Measurements from ENCODE around the gene PTGS1.
"Not testable (repeated sequence)": the region's sequence is repeated elsewhere in the genome, so short reads cannot be mapped to it uniquely, and the experiment has no call there.

Gene PTGS1

GRCh38 chr9:122330466-122330865, 40.4 kb upstream of the PTGS1 start:
- H3K27me3 ChIP-seq (replicated peaks in 2 of 5; ENCODE audit: control insufficient read depth in 4 of 5, insufficient read depth in 5 of 5, low read length in 4 of 5); H3K36me3 ChIP-seq (ENCODE audit: control insufficient read depth in 4 of 4, insufficient read depth in 4 of 4, low read length in 3 of 4); H3K4me3 ChIP-seq (ENCODE audit: control insufficient read depth in 1 of 7, extremely low read depth in 1 of 7, insufficient read depth in 4 of 7, low read depth in 2 of 7, low read length in 6 of 7); H3K9me3 ChIP-seq (ENCODE audit: control extremely low read depth in 1 of 5, control insufficient read depth in 4 of 5, insufficient read depth in 2 of 5, low read depth in 1 of 5, low read length in 4 of 5); DNase-seq; POLR2A ChIA-PET: not testable (repeated sequence)
- CTCF ChIA-PET: interaction anchor here (0.8 to 1.5 kb wide), 4 partner anchors 17 to 206 kb away, joined by 3 read pairs; no protein-coding TSS in a partner anchor
- 97% methylated on average over 4 of the region's 6 CpGs for WGBS (ENCODE audit: insufficient coverage)
- peak overlapping the region in 1 of 2 experiments; percentile 18 for H3K27ac ChIP-seq (ENCODE audit: insufficient read depth in 1 of 2, low read depth in 1 of 2, low read length in 2 of 2, poor library complexity in 1 of 2, severe bottlenecking in 2 of 2)
- peaks cover 0 to 36% (median 30%) of the 10 kb centered on the region in 4 experiments for H3K4me1 ChIP-seq (ENCODE audit: control extremely low read depth in 1 of 4, control insufficient read depth in 4 of 4, insufficient read depth in 4 of 4, low read length in 3 of 4)

GRCh38 chr9:122331523-122331927, 39.3 kb upstream of the PTGS1 start:
- peaks cover 0 to 7% (median 6%) of the 10 kb centered on the region in 4 experiments for H3K36me3 ChIP-seq (ENCODE audit: control insufficient read depth in 4 of 4, insufficient read depth in 4 of 4, low read length in 3 of 4)
- H3K4me3 ChIP-seq (ENCODE audit: control insufficient read depth in 1 of 7, extremely low read depth in 1 of 7, insufficient read depth in 4 of 7, low read depth in 2 of 7, low read length in 6 of 7): peak overlapping the region in 3 of 7 experiments; percentile 12 to 48 (median 36)
- H3K4me1 ChIP-seq (ENCODE audit: control extremely low read depth in 1 of 4, control insufficient read depth in 4 of 4, insufficient read depth in 4 of 4, low read length in 3 of 4): peaks cover 0 to 36% (median 30%) of the 10 kb centered on the region in 4 experiments
- 100% methylated on average over 1 of the region's 3 CpGs for WGBS (ENCODE audit: insufficient coverage)
- no peak for DNase-seq
- H3K9me3 ChIP-seq (ENCODE audit: control extremely low read depth in 1 of 5, control insufficient read depth in 4 of 5, insufficient read depth in 2 of 5, low read depth in 1 of 5, low read length in 4 of 5): no peaks in the 10 kb centered on the region
- H3K27me3 ChIP-seq (replicated peaks in 2 of 5; ENCODE audit: control insufficient read depth in 4 of 5, insufficient read depth in 5 of 5, low read length in 4 of 5): no peaks in the 10 kb centered on the region
- H3K27ac ChIP-seq (ENCODE audit: insufficient read depth in 1 of 2, low read depth in 1 of 2, low read length in 2 of 2, poor library complexity in 1 of 2, severe bottlenecking in 2 of 2): peak overlapping the region; percentile 67 to 81
- ChIA-PET CTCF (interaction anchor here (1.5 kb wide), 1 partner anchor 16 kb away, joined by 3 read pairs; no protein-coding TSS in a partner anchor), POLR2A (no interaction called here)

- ChIA-PET CTCF (no interaction called here), POLR2A (no interaction called here)
- Histone ChIP-seq H3K9me3 (ENCODE audit: control extremely low read depth in 1 of 5, control insufficient read depth in 4 of 5, insufficient read depth in 2 of 5, low read depth in 1 of 5, low read length in 4 of 5) (no peaks in the 10 kb centered on the region), H3K27me3 (replicated peaks in 2 of 5; ENCODE audit: control insufficient read depth in 4 of 5, insufficient read depth in 5 of 5, low read length in 4 of 5) (no peaks in the 10 kb centered on the region), H3K36me3 (ENCODE audit: control insufficient read depth in 4 of 4, insufficient read depth in 4 of 4, low read length in 3 of 4) (peaks cover 0 to 7% (median 6%) of the 10 kb centered on the region in 4 experiments), H3K27ac (ENCODE audit: insufficient read depth in 1 of 2, low read depth in 1 of 2, low read length in 2 of 2, poor library complexity in 1 of 2, severe bottlenecking in 2 of 2) (peak overlapping the region; percentile 67 to 81), H3K4me1 (ENCODE audit: control extremely low read depth in 1 of 4, control insufficient read depth in 4 of 4, insufficient read depth in 4 of 4, low read length in 3 of 4) (peaks cover 0 to 36% (median 30%) of the 10 kb centered on the region in 4 experiments), H3K4me3 (ENCODE audit: control insufficient read depth in 1 of 7, extremely low read depth in 1 of 7, insufficient read depth in 4 of 7, low read depth in 2 of 7, low read length in 6 of 7) (peak overlapping the region in 2 of 7 experiments; percentile 36 to 48)
- peak; percentile 80 to 95 (median 90) for DNase-seq
- 3% methylated on average over 5 of the region's 6 CpGs for WGBS (ENCODE audit: insufficient coverage)
Observed at GRCh38 chr9:122332083-122332482, 38.7 kb upstream of the PTGS1 start.

GRCh38 chr9:122332644-122333043, 38.2 kb upstream of the PTGS1 start:
- no peaks in the 10 kb centered on the region for H3K27me3 ChIP-seq (replicated peaks in 2 of 5; ENCODE audit: control insufficient read depth in 4 of 5, insufficient read depth in 5 of 5, low read length in 4 of 5)
- H3K4me3 ChIP-seq (ENCODE audit: control insufficient read depth in 1 of 7, extremely low read depth in 1 of 7, insufficient read depth in 4 of 7, low read depth in 2 of 7, low read length in 6 of 7): peak overlapping the region in 2 of 7 experiments; percentile 7 to 48
- peaks cover 0 to 7% (median 6%) of the 10 kb centered on the region in 4 experiments for H3K36me3 ChIP-seq (ENCODE audit: control insufficient read depth in 4 of 4, insufficient read depth in 4 of 4, low read length in 3 of 4)
- peak overlapping the region in 1 of 2 experiments; percentile 81 for H3K27ac ChIP-seq (ENCODE audit: insufficient read depth in 1 of 2, low read depth in 1 of 2, low read length in 2 of 2, poor library complexity in 1 of 2, severe bottlenecking in 2 of 2)
- H3K9me3 ChIP-seq (ENCODE audit: control extremely low read depth in 1 of 5, control insufficient read depth in 4 of 5, insufficient read depth in 2 of 5, low read depth in 1 of 5, low read length in 4 of 5): no peaks in the 10 kb centered on the region
- 74% methylated on average over 5 of the region's 7 CpGs for WGBS (ENCODE audit: insufficient coverage)
- no peak for DNase-seq
- peaks cover 0 to 36% (median 30%) of the 10 kb centered on the region in 4 experiments for H3K4me1 ChIP-seq (ENCODE audit: control extremely low read depth in 1 of 4, control insufficient read depth in 4 of 4, insufficient read depth in 4 of 4, low read length in 3 of 4)
- ChIA-PET CTCF (interaction anchor here (1.0 to 4.3 kb wide), 2 partner anchors 13 to 18 kb away, joined by 3 to 27 read pairs; no protein-coding TSS in a partner anchor), POLR2A (no interaction called here)

GRCh38 chr9:122333169-122333808, 37.5 kb upstream of the PTGS1 start:
- ChIA-PET POLR2A (no interaction called here), CTCF (interaction anchor here (1.0 to 4.3 kb wide), 5 partner anchors 12 to 207 kb away, joined by 3 to 27 read pairs (median 3); no protein-coding TSS in a partner anchor)
- Histone ChIP-seq H3K4me3 (ENCODE audit: control insufficient read depth in 1 of 7, extremely low read depth in 1 of 7, insufficient read depth in 4 of 7, low read depth in 2 of 7, low read length in 6 of 7) (no peak overlapping the region), H3K27me3 (replicated peaks in 2 of 5; ENCODE audit: control insufficient read depth in 4 of 5, insufficient read depth in 5 of 5, low read length in 4 of 5) (no peaks in the 10 kb centered on the region), H3K4me1 (ENCODE audit: control extremely low read depth in 1 of 4, control insufficient read depth in 4 of 4, insufficient read depth in 4 of 4, low read length in 3 of 4) (peaks cover 0 to 36% (median 30%) of the 10 kb centered on the region in 4 experiments), H3K9me3 (ENCODE audit: control extremely low read depth in 1 of 5, control insufficient read depth in 4 of 5, insufficient read depth in 2 of 5, low read depth in 1 of 5, low read length in 4 of 5) (no peaks in the 10 kb centered on the region), H3K27ac (ENCODE audit: insufficient read depth in 1 of 2, low read depth in 1 of 2, low read length in 2 of 2, poor library complexity in 1 of 2, severe bottlenecking in 2 of 2) (peak overlapping the region in 1 of 2 experiments; percentile 18), H3K36me3 (ENCODE audit: control insufficient read depth in 4 of 4, insufficient read depth in 4 of 4, low read length in 3 of 4) (peaks cover 0 to 7% (median 5%) of the 10 kb centered on the region in 4 experiments)
- 54% methylated on average over 6 of the region's 10 CpGs for WGBS (ENCODE audit: insufficient coverage)
- DNase-seq: peak in 1 of 3 donors; percentile 47

GRCh38 chr9:122334916-122335315, 35.9 kb upstream of the PTGS1 start:
- POLR2A ChIA-PET: no interaction called here
- no peak overlapping the region for H3K4me3 ChIP-seq (ENCODE audit: control insufficient read depth in 1 of 7, extremely low read depth in 1 of 7, insufficient read depth in 4 of 7, low read depth in 2 of 7, low read length in 6 of 7)
- H3K27me3 ChIP-seq (replicated peaks in 2 of 5; ENCODE audit: control insufficient read depth in 4 of 5, insufficient read depth in 5 of 5, low read length in 4 of 5): no peaks in the 10 kb centered on the region
- H3K4me1 ChIP-seq (ENCODE audit: control extremely low read depth in 1 of 4, control insufficient read depth in 4 of 4, insufficient read depth in 4 of 4, low read length in 3 of 4): peaks cover 0 to 31% (median 28%) of the 10 kb centered on the region in 4 experiments
- 100% methylated on average over 3 of the region's 4 CpGs for WGBS (ENCODE audit: insufficient coverage)
- CTCF ChIA-PET: interaction anchor here (0.9 to 4.3 kb wide), 3 partner anchors 11 to 20 kb away, joined by 3 to 27 read pairs (median 3); no protein-coding TSS in a partner anchor
- no peaks in the 10 kb centered on the region for H3K9me3 ChIP-seq (ENCODE audit: control extremely low read depth in 1 of 5, control insufficient read depth in 4 of 5, insufficient read depth in 2 of 5, low read depth in 1 of 5, low read length in 4 of 5)
- peaks cover 0 to 4% (median 0%) of the 10 kb centered on the region in 4 experiments for H3K36me3 ChIP-seq (ENCODE audit: control insufficient read depth in 4 of 4, insufficient read depth in 4 of 4, low read length in 3 of 4)
- no peak for DNase-seq
- H3K27ac ChIP-seq (ENCODE audit: insufficient read depth in 1 of 2, low read depth in 1 of 2, low read length in 2 of 2, poor library complexity in 1 of 2, severe bottlenecking in 2 of 2): no peak overlapping the region

GRCh38 chr9:122336189-122336588, 34.6 kb upstream of the PTGS1 start:
- POLR2A ChIA-PET: no interaction called here
- WGBS (ENCODE audit: insufficient coverage): 97% methylated on average over 5 of the region's 5 CpGs
- Histone ChIP-seq H3K27ac (ENCODE audit: insufficient read depth in 1 of 2, low read depth in 1 of 2, low read length in 2 of 2, poor library complexity in 1 of 2, severe bottlenecking in 2 of 2) (no peak overlapping the region), H3K4me3 (ENCODE audit: control insufficient read depth in 1 of 7, extremely low read depth in 1 of 7, insufficient read depth in 4 of 7, low read depth in 2 of 7, low read length in 6 of 7) (no peak overlapping the region), H3K36me3 (ENCODE audit: control insufficient read depth in 4 of 4, insufficient read depth in 4 of 4, low read length in 3 of 4) (no peaks in the 10 kb centered on the region), H3K27me3 (replicated peaks in 2 of 5; ENCODE audit: control insufficient read depth in 4 of 5, insufficient read depth in 5 of 5, low read length in 4 of 5) (no peaks in the 10 kb centered on the region), H3K9me3 (ENCODE audit: control extremely low read depth in 1 of 5, control insufficient read depth in 4 of 5, insufficient read depth in 2 of 5, low read depth in 1 of 5, low read length in 4 of 5) (no peaks in the 10 kb centered on the region), H3K4me1 (ENCODE audit: control extremely low read depth in 1 of 4, control insufficient read depth in 4 of 4, insufficient read depth in 4 of 4, low read length in 3 of 4) (peaks cover 0 to 26% (median 24%) of the 10 kb centered on the region in 4 experiments)
- no peak for DNase-seq
- CTCF ChIA-PET: interaction anchor here (1.0 to 4.3 kb wide), 3 partner anchors 8 to 14 kb away, joined by 3 to 27 read pairs (median 6); no protein-coding TSS in a partner anchor
